ENCODE measurements around the gene ERN1. TPM values are rescaled to one million over a fixed set of nuclear protein-coding genes. Genes with fewer than 3 reads are reported as not detected.
"Not testable (repeated sequence)": the region's sequence is repeated elsewhere in the genome, so short reads cannot be mapped to it uniquely, and the experiment has no call there.

Gene ERN1
- total RNA-seq, 1 experiment from 2014 or later = 8.0 TPM

GRCh38 chr17:64123114-64123513 is 6.8 kb downstream of the ERN1 start:
- Histone ChIP-seq H3K27ac (ENCODE audit: low read depth, low read length, poor library complexity, severe bottlenecking) (no peak overlapping the region), H3K4me1 (ENCODE audit: insufficient read depth, low read length, poor library complexity, severe bottlenecking) (peaks cover 25% of the 10 kb centered on the region), H3K4me3 (ENCODE audit: low read depth, low read length, poor library complexity, severe bottlenecking) (no peak overlapping the region), H3K9me3 (ENCODE audit: low read depth, low read length, poor library complexity, severe bottlenecking) (no peaks in the 10 kb centered on the region), H3K36me3 (ENCODE audit: insufficient read depth, low read length, poor library complexity, severe bottlenecking) (no peaks in the 10 kb centered on the region), H3K27me3 (replicated peaks; ENCODE audit: insufficient read depth, low read depth, low read length, poor library complexity) (no peaks in the 10 kb centered on the region)
- BruUV-seq (replicated peaks) = no TSS peak
- TF ChIP-seq, protein P1, sequence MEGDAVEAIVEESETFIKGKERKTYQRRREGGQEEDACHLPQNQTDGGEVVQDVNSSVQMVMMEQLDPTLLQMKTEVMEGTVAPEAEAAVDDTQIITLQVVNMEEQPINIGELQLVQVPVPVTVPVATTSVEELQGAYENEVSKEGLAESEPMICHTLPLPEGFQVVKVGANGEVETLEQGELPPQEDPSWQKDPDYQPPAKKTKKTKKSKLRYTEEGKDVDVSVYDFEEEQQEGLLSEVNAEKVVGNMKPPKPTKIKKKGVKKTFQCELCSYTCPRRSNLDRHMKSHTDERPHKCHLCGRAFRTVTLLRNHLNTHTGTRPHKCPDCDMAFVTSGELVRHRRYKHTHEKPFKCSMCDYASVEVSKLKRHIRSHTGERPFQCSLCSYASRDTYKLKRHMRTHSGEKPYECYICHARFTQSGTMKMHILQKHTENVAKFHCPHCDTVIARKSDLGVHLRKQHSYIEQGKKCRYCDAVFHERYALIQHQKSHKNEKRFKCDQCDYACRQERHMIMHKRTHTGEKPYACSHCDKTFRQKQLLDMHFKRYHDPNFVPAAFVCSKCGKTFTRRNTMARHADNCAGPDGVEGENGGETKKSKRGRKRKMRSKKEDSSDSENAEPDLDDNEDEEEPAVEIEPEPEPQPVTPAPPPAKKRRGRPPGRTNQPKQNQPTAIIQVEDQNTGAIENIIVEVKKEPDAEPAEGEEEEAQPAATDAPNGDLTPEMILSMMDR (conservative IDR thresholded peaks at IDR 0.05; ENCODE audit: low read depth, low read length) = no peak
- no peak for TF ChIP-seq EZH2 (IDR thresholded peaks at IDR 0.05; ENCODE audit: borderline replicate concordance, low read depth, low read length, poor library complexity, severe bottlenecking)
- intact Hi-C loops (cut with micrococcal nuclease; ENCODE audit: unreplicated experiment) = no loop called here
- ChIA-PET POLR2A (ENCODE audit: low non-redundant PET) (no interaction called here), CTCF (no interaction called here)
- no peak for DNase-seq (ENCODE audit: low spot score)

DNA sequence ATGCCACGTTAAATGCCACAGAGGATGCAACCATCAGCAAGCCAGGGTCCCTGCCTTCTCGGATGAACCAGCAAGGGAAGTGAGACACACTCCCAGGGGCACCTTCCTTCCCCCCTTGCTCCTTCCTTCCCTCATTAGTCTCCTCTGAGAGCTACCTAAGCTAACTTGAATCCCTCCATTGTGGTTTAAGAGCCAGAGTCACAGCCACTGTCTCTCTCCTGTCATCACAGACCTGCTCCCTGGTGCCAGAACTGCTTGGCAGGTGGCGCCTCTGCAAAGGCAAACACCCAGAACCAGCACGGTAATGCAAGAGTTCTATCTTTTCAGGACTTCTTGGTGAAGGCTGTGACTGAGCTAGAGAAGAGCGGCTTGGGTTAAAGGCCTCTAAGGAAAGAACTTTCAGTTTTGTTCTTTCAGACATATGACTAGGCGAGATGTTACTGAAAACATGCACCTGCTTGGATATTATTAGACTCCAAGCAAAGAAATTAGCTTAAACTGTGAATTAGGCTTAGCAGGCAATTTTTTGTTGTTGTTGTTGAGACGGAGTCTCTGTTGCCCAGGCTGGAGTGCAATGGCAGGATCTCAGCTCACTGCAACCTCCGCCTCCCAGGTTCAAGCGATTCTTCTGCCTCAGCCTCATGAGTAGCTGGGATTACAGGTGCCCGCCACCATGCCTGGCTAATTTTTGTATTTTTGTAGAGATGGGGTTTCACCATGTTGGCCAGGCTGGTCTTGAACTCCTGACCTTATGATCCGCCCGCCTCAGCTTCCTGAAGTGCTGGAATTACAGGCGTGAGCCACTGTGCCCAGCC is 8.8 kb downstream of the ERN1 start:
- H3K4me3 ChIP-seq (ENCODE audit: low read depth, low read length, poor library complexity, severe bottlenecking); H3K36me3 ChIP-seq (ENCODE audit: insufficient read depth, low read length, poor library complexity, severe bottlenecking); DNase-seq (ENCODE audit: low spot score); H3K27ac ChIP-seq (ENCODE audit: low read depth, low read length, poor library complexity, severe bottlenecking); intact Hi-C loops (cut with micrococcal nuclease; ENCODE audit: unreplicated experiment); BruUV-seq (replicated peaks); H3K9me3 ChIP-seq (ENCODE audit: low read depth, low read length, poor library complexity, severe bottlenecking); H3K27me3 ChIP-seq (replicated peaks; ENCODE audit: insufficient read depth, low read depth, low read length, poor library complexity); POLR2A ChIA-PET (ENCODE audit: low non-redundant PET): not testable (repeated sequence)
- CTCF ChIA-PET = interaction anchor here (0.6 kb wide), 2 partner anchors 106 to 272 kb away, joined by 3 to 12 read pairs; no protein-coding TSS in a partner anchor
- H3K4me1 ChIP-seq (ENCODE audit: insufficient read depth, low read length, poor library complexity, severe bottlenecking) = peaks cover 32% of the 10 kb centered on the region

GRCh38 chr17:64120159-64120810 is 9.7 kb downstream of the ERN1 start:
- Histone ChIP-seq H3K27me3 (replicated peaks; ENCODE audit: insufficient read depth, low read depth, low read length, poor library complexity) (no peaks in the 10 kb centered on the region), H3K27ac (ENCODE audit: low read depth, low read length, poor library complexity, severe bottlenecking) (no peak overlapping the region), H3K36me3 (ENCODE audit: insufficient read depth, low read length, poor library complexity, severe bottlenecking) (no peaks in the 10 kb centered on the region), H3K4me3 (ENCODE audit: low read depth, low read length, poor library complexity, severe bottlenecking) (no peak overlapping the region), H3K9me3 (ENCODE audit: low read depth, low read length, poor library complexity, severe bottlenecking) (no peaks in the 10 kb centered on the region), H3K4me1 (ENCODE audit: insufficient read depth, low read length, poor library complexity, severe bottlenecking) (peaks cover 32% of the 10 kb centered on the region)
- CTCF ChIA-PET = interaction anchor here (0.6 kb wide), 1 partner anchor 106 kb away, joined by 12 read pairs; no protein-coding TSS in a partner anchor
- peak; percentile 29 for DNase-seq (ENCODE audit: low spot score)
- intact Hi-C loops (cut with micrococcal nuclease; ENCODE audit: unreplicated experiment) = no loop called here
- POLR2A ChIA-PET (ENCODE audit: low non-redundant PET) = no interaction called here
- no peak for TF ChIP-seq EZH2 (IDR thresholded peaks at IDR 0.05; ENCODE audit: borderline replicate concordance, low read depth, low read length, poor library complexity, severe bottlenecking)
- TF ChIP-seq, protein P1 (conservative IDR thresholded peaks at IDR 0.05; ENCODE audit: low read depth, low read length) = no peak
- no TSS peak for BruUV-seq (replicated peaks)
